Left ventricle myocardium superior (tissue), 1 donor: Measurements from ENCODE around the gene ECT2L. TPM values are rescaled to one million over a fixed set of nuclear protein-coding genes. Genes with fewer than 3 reads are reported as not detected.

Experiments
- ATAC-seq: fragments of 200-7000 bp; cut with Tn5 transposase; one replicate; pipeline ENCODE4 v1.9.1; 2020; ENCODE audit warnings: mild to moderate bottlenecking, moderate library complexity
- DNase-seq: peaks from one replicate; pipeline ENCODE4 v3.0.0-alpha.2; 2020
- intact Hi-C: fragments of 100-400 bp; cut with micrococcal nuclease; formaldehyde crosslinking; loops from one replicate; pipeline ENCODE4 v1.11.0; 2022
- total RNA-seq: library from RNA; stranded (reverse); fragmentation: NEBNext Ultra II Directional; extraction: Animal tissue kit (Norgen Biotek cat#: 25700); gene quantifications from one replicate; pipeline ENCODE4 v1.2.1, GENCODE V29; 2021
- donor health status: DM: no; HTN: yes; CAD: no; lungs with severe emphysema.

Gene ECT2L
- total RNA-seq, 1 donor from 2014 or later: 0.37 TPM

GRCh38 chr6:138844192-138844591 is 48.3 kb downstream of the ECT2L start:
- ATAC-seq (peak; percentile 98), DNase-seq (peak; percentile 77)
- intact Hi-C loops: no loop called here

GRCh38 chr6:138847884-138848283 is 52.0 kb downstream of the ECT2L start:
- ATAC-seq: no peak
- no peak for DNase-seq
- intact Hi-C loops: no loop called here

GRCh38 chr6:138848461-138848860 is 52.6 kb downstream of the ECT2L start:
- DNase-seq (no peak), ATAC-seq (no peak)
- intact Hi-C loops: no loop called here

- ATAC-seq (no peak), DNase-seq (no peak)
- intact Hi-C loops: no loop called here
These were observed 53.9 kb downstream of the ECT2L start for GRCh38 chr6:138849791-138850190.

- ATAC-seq (no peak), DNase-seq (no peak)
- intact Hi-C loops: no loop called here
These were observed 60.8 kb downstream of the ECT2L start for GRCh38 chr6:138856654-138857053.

GRCh38 chr6:138857775-138858174 is 61.9 kb downstream of the ECT2L start:
- ATAC-seq (no peak), DNase-seq (no peak)
- intact Hi-C loops: no loop called here

GRCh38 chr6:138862456-138862855 is 66.6 kb downstream of the ECT2L start:
- intact Hi-C loops: no loop called here
- DNase-seq (no peak), ATAC-seq (peak; percentile 14)

GRCh38 chr6:138863321-138863720 is 67.4 kb downstream of the ECT2L start:
- intact Hi-C loops: no loop called here
- ATAC-seq: peak; percentile 89
- DNase-seq: no peak

- ATAC-seq: peak; percentile 5
- intact Hi-C loops: no loop called here
- DNase-seq: no peak
These were observed 68.5 kb downstream of the ECT2L start for GRCh38 chr6:138864343-138864890.

- DNase-seq (no peak), ATAC-seq (no peak)
- intact Hi-C loops: no loop called here
These were observed 69.7 kb downstream of the ECT2L start for GRCh38 chr6:138865480-138866109.

- intact Hi-C loops: no loop called here
- DNase-seq (no peak), ATAC-seq (no peak)
These were observed 72.3 kb downstream of the ECT2L start for GRCh38 chr6:138868181-138868580.

GRCh38 chr6:138869398-138869797 is 73.5 kb downstream of the ECT2L start:
- peak; percentile 87 for ATAC-seq

GRCh38 chr6:138873191-138873590 is 77.3 kb downstream of the ECT2L start:
- intact Hi-C loops: no loop called here
- ATAC-seq: no peak
- DNase-seq: no peak

More at GRCh38 chr6:138869398-138869797, 73.5 kb downstream of the ECT2L start:
- intact Hi-C loops: no loop called here
- peak; percentile 73 for DNase-seq

GRCh38 chr6:138882369-138883017 is 86.6 kb downstream of the ECT2L start:
- intact Hi-C loops: no loop called here
- ATAC-seq (no peak), DNase-seq (no peak)

- intact Hi-C loops: no loop called here
- DNase-seq (no peak), ATAC-seq (no peak)
These were observed 89.4 kb downstream of the ECT2L start for GRCh38 chr6:138885156-138885819.

GRCh38 chr6:138891255-138891986 is 95.5 kb downstream of the ECT2L start:
- intact Hi-C loops: no loop called here
- no peak for ATAC-seq
- DNase-seq: no peak

GRCh38 chr6:138896104-138896756 is 100.3 kb downstream of the ECT2L start:
- ATAC-seq (peak; percentile 38), DNase-seq (no peak)
- intact Hi-C loops: no loop called here

- no peak for DNase-seq
- no peak for ATAC-seq
- intact Hi-C loops: no loop called here
These were observed 101.1 kb downstream of the ECT2L start for GRCh38 chr6:138897031-138897430.

- intact Hi-C loops: no loop called here
- ATAC-seq (no peak), DNase-seq (no peak)
These were observed 111.3 kb downstream of the ECT2L start for GRCh38 chr6:138907167-138907566.
